H9 (cell line): ENCODE results near the gene CCDC27. TPM values are rescaled to one million over a fixed set of nuclear protein-coding genes. Genes with fewer than 3 reads are reported as not detected.

Experiments
- DNase-seq: peaks from one replicate; pipeline ENCODE4 v3.0.0-alpha.2; 2017
- H2AFZ ChIP-seq: one replicate; pipeline ENCODE4 v1.6.1; 2013; ENCODE audit warnings: mild to moderate bottlenecking, low read length, control low read depth, moderate library complexity
- H2AK5ac ChIP-seq: 2 replicates; pipeline ENCODE4 v1.6.1; 2013; ENCODE audit warnings: low read length, control low read depth, mixed read lengths; ENCODE audit not compliant: insufficient read length
- H2BK120ac ChIP-seq: one replicate; pipeline ENCODE4 v1.6.1; 2013; ENCODE audit warnings: low read depth, mild to moderate bottlenecking, low read length, control low read depth, inconsistent platforms; ENCODE audit not compliant: poor library complexity, severe bottlenecking
- H2BK12ac ChIP-seq: 2 replicates; pipeline ENCODE4 v1.6.1; 2013; ENCODE audit warnings: low read length, control low read depth, mixed read lengths, low read depth; ENCODE audit not compliant: insufficient read length
- H2BK15ac ChIP-seq: 2 replicates; pipeline ENCODE4 v1.6.1; 2013; ENCODE audit warnings: low read depth, low read length, control low read depth
- H2BK20ac ChIP-seq: one replicate; pipeline ENCODE4 v1.6.1; 2013; ENCODE audit warnings: low read depth, mild to moderate bottlenecking, low read length, control low read depth, inconsistent platforms; ENCODE audit not compliant: poor library complexity, severe bottlenecking
- H2BK5ac ChIP-seq: 2 replicates; pipeline ENCODE4 v1.6.1; 2013; ENCODE audit warnings: low read length, control low read depth, mixed read lengths; ENCODE audit not compliant: insufficient read length
- H3K14ac ChIP-seq: 2 replicates; pipeline ENCODE4 v1.6.1; 2013; ENCODE audit warnings: low read length, control low read depth; ENCODE audit not compliant: insufficient read depth
- H3K18ac ChIP-seq: 2 replicates; pipeline ENCODE4 v1.6.1; 2013; ENCODE audit warnings: low read depth, mild to moderate bottlenecking, mixed read lengths, low read length, control low read depth; ENCODE audit not compliant: insufficient read length
- H3K23ac ChIP-seq: 2 replicates; pipeline ENCODE4 v1.6.1; 2013; ENCODE audit warnings: low read length, control low read depth, mixed read lengths, low read depth; ENCODE audit not compliant: insufficient read length
- H3K23me2 ChIP-seq: 2 replicates; pipeline ENCODE4 v1.6.1; 2013; ENCODE audit warnings: low read depth, mild to moderate bottlenecking, mixed read lengths, low read length, control low read depth; ENCODE audit not compliant: insufficient read length, poor library complexity, severe bottlenecking
- H3K27ac ChIP-seq: 2 replicates; pipeline ENCODE4 v1.5.1; 2013; ENCODE audit warnings: low read length, control low read depth, mixed read lengths, low read depth; ENCODE audit not compliant: insufficient read length
- H3K27me3 ChIP-seq: 2 replicates; pipeline ENCODE4 v1.6.1; 2013; ENCODE audit warnings: low read length, control low read depth, inconsistent platforms; ENCODE audit not compliant: insufficient read depth
- H3K4ac ChIP-seq: 2 replicates; pipeline ENCODE4 v1.6.1; 2013; ENCODE audit warnings: low read depth, mild to moderate bottlenecking, control low read depth, inconsistent platforms, low read length, moderate library complexity
- H3K4me1 ChIP-seq: 2 replicates; pipeline ENCODE4 v1.6.1; 2013; ENCODE audit warnings: low read length, control low read depth, inconsistent platforms; ENCODE audit not compliant: insufficient read depth
- H3K4me2 ChIP-seq: 2 replicates; pipeline ENCODE4 v1.6.1; 2013; ENCODE audit warnings: low read length, control low read depth, mixed read lengths; ENCODE audit not compliant: insufficient read length, insufficient read depth
- H3K56ac ChIP-seq: 2 replicates; pipeline ENCODE4 v1.6.1; 2013; ENCODE audit warnings: low read depth, mild to moderate bottlenecking, mixed read lengths, low read length, control low read depth; ENCODE audit not compliant: insufficient read length
- H3K79me1 ChIP-seq: 2 replicates; pipeline ENCODE4 v1.6.1; 2013; ENCODE audit warnings: low read depth, mild to moderate bottlenecking, moderate library complexity, low read length, control low read depth, inconsistent platforms; ENCODE audit not compliant: insufficient read depth, poor library complexity, severe bottlenecking
- H3K79me2 ChIP-seq: 2 replicates; pipeline ENCODE4 v1.6.1; 2013; ENCODE audit warnings: low read length, control low read depth, inconsistent platforms; ENCODE audit not compliant: insufficient read depth
- H3K9ac ChIP-seq: 2 replicates; pipeline ENCODE4 v1.6.1; 2013; ENCODE audit warnings: low read length, control low read depth, mixed read lengths; ENCODE audit not compliant: insufficient read length; ENCODE audit errors: extremely low read depth
- H3K9me3 ChIP-seq: one replicate; pipeline ENCODE4 v1.6.1; 2013; ENCODE audit warnings: low read depth, low read length, inconsistent platforms; ENCODE audit not compliant: control insufficient read depth
- H3T11ph ChIP-seq: one replicate; pipeline ENCODE4 v1.6.1; 2013; ENCODE audit warnings: mild to moderate bottlenecking, low read length, control low read depth, inconsistent platforms
- H4K20me1 ChIP-seq: one replicate; pipeline ENCODE4 v1.6.1; 2013; ENCODE audit not compliant: control insufficient read depth, insufficient read length, insufficient read depth
- H4K5ac ChIP-seq: 2 replicates; pipeline ENCODE4 v1.6.1; 2013; ENCODE audit warnings: low read depth, mild to moderate bottlenecking, mixed read lengths, low read length, control low read depth; ENCODE audit not compliant: insufficient read length
- H4K8ac ChIP-seq: replicated peaks from 2 replicates; pipeline ENCODE4 v1.6.1; 2013; ENCODE audit warnings: low read length, control low read depth, mixed read lengths, low read depth; ENCODE audit not compliant: insufficient read length
- H4K91ac ChIP-seq: 2 replicates; pipeline ENCODE4 v1.6.1; 2013; ENCODE audit warnings: low read depth, mild to moderate bottlenecking, moderate library complexity, mixed read lengths, low read length, control low read depth; ENCODE audit not compliant: insufficient read length
- H3K27ac Mint-ChIP-seq, 3 experiments: 2 replicates in 2 of 3; 3 replicates in 1 of 3; pipeline ENCODE4 v1.8.0; 2020 to 2021; ENCODE audit warnings: mixed read lengths in 3 of 3, mild to moderate bottlenecking in 1 of 3, moderate library complexity in 1 of 3
- H3K27me3 Mint-ChIP-seq: 2 replicates; pipeline ENCODE4 v1.8.0; 2021; ENCODE audit warnings: low read depth, mild to moderate bottlenecking, moderate library complexity, mixed read lengths
- H3K36me3 Mint-ChIP-seq, 3 experiments: 2 replicates in 2 of 3; 3 replicates in 1 of 3; pipeline ENCODE4 v1.8.0; 2020 to 2021; ENCODE audit warnings: low read depth in 3 of 3, mixed read lengths in 3 of 3; ENCODE audit not compliant: insufficient read depth in 1 of 3
- H3K4me1 Mint-ChIP-seq, 2 experiments: 2 replicates each; pipeline ENCODE4 v1.8.0; 2020; ENCODE audit warnings: mixed read lengths in 2 of 2
- H3K4me3 Mint-ChIP-seq, 2 experiments: 2 replicates in 1 of 2; 3 replicates in 1 of 2; pipeline ENCODE4 v1.8.0; 2020 to 2021; ENCODE audit warnings: mild to moderate bottlenecking in 2 of 2, mixed read lengths in 2 of 2, moderate library complexity in 1 of 2
- H3K9me3 Mint-ChIP-seq, 2 experiments: 2 replicates in 1 of 2; 3 replicates in 1 of 2; pipeline ENCODE4 v1.8.0; 2020; ENCODE audit warnings: mild to moderate bottlenecking in 2 of 2, mixed read lengths in 2 of 2, moderate library complexity in 1 of 2
- WGBS: extraction: QIAGEN DNeasy Blood & Tissue Kit; methylation state at CpG from one replicate; pipeline ENCODE4 v1.1.7; 2013; ENCODE audit warnings: missing lambda C conversion rate, low lambda C conversion rate, mixed read lengths; ENCODE audit not compliant: insufficient read length; ENCODE audit errors: extremely low coverage; 5-methylcytosine and 5-hydroxymethylcytosine counted together
- total RNA-seq: library from RNA; stranded (reverse); gene quantifications from 2 replicates; pipeline ENCODE4 v1.2.1, GENCODE V29; 2021
- TF ChIP-seq, protein P1 (sequence below): fragments of 200-600 bp; sonication (generic); conservative IDR thresholded peaks from 3 replicates; pipeline ENCODE4 v1.8.0; 2021; ENCODE audit warnings: antibody characterized with exemption, mild to moderate bottlenecking

CCDC27 gene
- total RNA-seq, 1 experiment from 2014 or later = not detected

GRCh38 chr1:3743826-3744225 is 8.4 kb upstream of the CCDC27 start:
- H4K20me1 ChIP-seq = peaks cover 5% of the 10 kb centered on the region

More at GRCh38 chr1:3743826-3744225, 8.4 kb upstream of the CCDC27 start:
- no peak overlapping the region for H2BK20ac ChIP-seq
- Mint-ChIP-seq H3K36me3 (peaks cover 24 to 43% (median 38%) of the 10 kb centered on the region in 3 experiments; a peak in 6 of 7 replicates), H3K9me3 (no peaks in the 10 kb centered on the region), H3K4me1 (peaks cover 18 to 19% of the 10 kb centered on the region in 2 experiments), H3K27me3 (no peaks in the 10 kb centered on the region; the same call in 1 of the 2 replicates), H3K4me3 (no peak overlapping the region; a peak in 1 of 5 replicates), H3K27ac (no peak overlapping the region)
- no peak overlapping the region for H3K27ac ChIP-seq
- no peak overlapping the region for H4K8ac ChIP-seq
- H3K79me1 ChIP-seq = no peaks in the 10 kb centered on the region
- no peaks in the 10 kb centered on the region for H3K9me3 ChIP-seq
- H3K79me2 ChIP-seq = peaks cover 2% of the 10 kb centered on the region; the same call in 1 of the 2 replicates
- no peak overlapping the region for H3K9ac ChIP-seq
- H3K4ac ChIP-seq = no peak overlapping the region
- no peak overlapping the region for H3K4me2 ChIP-seq
- no peak overlapping the region for H4K5ac ChIP-seq
- H4K91ac ChIP-seq = no peak overlapping the region
- H3K56ac ChIP-seq = no peak overlapping the region
- DNase-seq = no peak
- peaks cover 5% of the 10 kb centered on the region; the same call in 1 of the 2 replicates for H3K4me1 ChIP-seq
- peaks cover 11% of the 10 kb centered on the region for H3K23me2 ChIP-seq
- H2BK12ac ChIP-seq = no peak overlapping the region
- H3K18ac ChIP-seq = no peak overlapping the region
- no peak overlapping the region for H3T11ph ChIP-seq
- H2BK15ac ChIP-seq = no peak overlapping the region
- no peak overlapping the region for H2AFZ ChIP-seq
- H2BK120ac ChIP-seq = no peak overlapping the region
- H3K27me3 ChIP-seq = no peaks in the 10 kb centered on the region
- no peak overlapping the region for H2AK5ac ChIP-seq
- H3K14ac ChIP-seq = no peak overlapping the region
- H2BK5ac ChIP-seq = no peak overlapping the region
- TF ChIP-seq, protein P1, sequence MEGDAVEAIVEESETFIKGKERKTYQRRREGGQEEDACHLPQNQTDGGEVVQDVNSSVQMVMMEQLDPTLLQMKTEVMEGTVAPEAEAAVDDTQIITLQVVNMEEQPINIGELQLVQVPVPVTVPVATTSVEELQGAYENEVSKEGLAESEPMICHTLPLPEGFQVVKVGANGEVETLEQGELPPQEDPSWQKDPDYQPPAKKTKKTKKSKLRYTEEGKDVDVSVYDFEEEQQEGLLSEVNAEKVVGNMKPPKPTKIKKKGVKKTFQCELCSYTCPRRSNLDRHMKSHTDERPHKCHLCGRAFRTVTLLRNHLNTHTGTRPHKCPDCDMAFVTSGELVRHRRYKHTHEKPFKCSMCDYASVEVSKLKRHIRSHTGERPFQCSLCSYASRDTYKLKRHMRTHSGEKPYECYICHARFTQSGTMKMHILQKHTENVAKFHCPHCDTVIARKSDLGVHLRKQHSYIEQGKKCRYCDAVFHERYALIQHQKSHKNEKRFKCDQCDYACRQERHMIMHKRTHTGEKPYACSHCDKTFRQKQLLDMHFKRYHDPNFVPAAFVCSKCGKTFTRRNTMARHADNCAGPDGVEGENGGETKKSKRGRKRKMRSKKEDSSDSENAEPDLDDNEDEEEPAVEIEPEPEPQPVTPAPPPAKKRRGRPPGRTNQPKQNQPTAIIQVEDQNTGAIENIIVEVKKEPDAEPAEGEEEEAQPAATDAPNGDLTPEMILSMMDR = no peak
- WGBS = no CpG with 5 or more reads among the region's 12 CpGs
- H3K23ac ChIP-seq = no peak overlapping the region
